ENCODE results near the gene FOXJ1. TPM values are rescaled to one million over a fixed set of nuclear protein-coding genes. Genes with fewer than 3 reads are reported as not detected.

FOXJ1 gene
- total and polyA plus RNA-seq, 2 of the 8 experiments (the other 6 are each of a cell fraction or from before 2014, with no cell fraction given), result 4.7 to 5.4 TPM

DNA sequence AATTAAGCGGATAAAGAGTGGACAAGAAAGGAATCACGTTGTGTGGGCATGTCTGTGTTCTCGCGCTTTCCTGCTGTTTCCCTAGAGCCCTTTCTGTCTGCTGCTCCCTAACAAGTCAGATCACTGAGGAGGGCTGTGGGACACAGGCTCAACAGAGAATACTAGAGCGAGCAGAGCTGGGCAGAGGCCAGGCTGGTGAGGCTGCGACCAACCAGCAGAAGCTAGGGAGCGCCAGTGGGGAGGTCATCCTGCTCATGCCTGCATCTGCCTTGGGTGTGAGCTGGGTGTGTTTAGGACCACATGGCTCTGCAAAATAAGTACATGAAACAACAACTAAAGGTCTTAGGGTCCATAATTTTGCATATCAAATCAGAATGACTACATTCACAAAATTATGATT, 11.5 kb upstream of the FOXJ1 start:
- no peaks in the 10 kb centered on the region for H3K36me3 ChIP-seq (ENCODE audit: control insufficient read depth in 2 of 4, insufficient read depth in 4 of 4, low read length in 3 of 4)
- peak; percentile 42 for FAIRE-seq
- H2BK20ac ChIP-seq (ENCODE audit: low read length), result no peak overlapping the region
- H2BK120ac ChIP-seq (replicated peaks; ENCODE audit: low read depth, low read length), result no peak overlapping the region
- ChIA-PET CTCF (ENCODE audit: partially characterized antibody) (interaction anchor here (0.6 to 24.4 kb wide), 14 partner anchors 8 to 290 kb away, joined by 3 to 778 read pairs (median 4); partner anchors contain the start of genes EXOC7 and FOXJ1), POLR2A (ENCODE audit: partially characterized antibody) (interaction anchor here (0.9 to 2.2 kb wide), 4 partner anchors 10 to 26 kb away, joined by 3 to 10 read pairs (median 4); no protein-coding TSS in a partner anchor)
- no peak overlapping the region for H4K91ac ChIP-seq (replicated peaks; ENCODE audit: insufficient read length, low read length)
- no peak overlapping the region for H2AFZ ChIP-seq (ENCODE audit: low read length)
- H4K8ac ChIP-seq (ENCODE audit: extremely low read depth, insufficient read depth, low read length), result no peak overlapping the region
- H3K27me3 ChIP-seq (replicated peaks in 1 of 4; ENCODE audit: control insufficient read depth in 3 of 4, extremely low read depth in 1 of 4, insufficient read depth in 3 of 4, low read length in 3 of 4), result no peaks in the 10 kb centered on the region
- no peaks in the 10 kb centered on the region for H3K79me2 ChIP-seq (ENCODE audit: control insufficient read depth in 1 of 2, insufficient read depth in 2 of 2, low read length in 2 of 2)
- H3K79me1 ChIP-seq (ENCODE audit: low read depth, low read length), result no peaks in the 10 kb centered on the region
- no peak overlapping the region for H2BK15ac ChIP-seq (ENCODE audit: low read length)
- H2BK5ac ChIP-seq (ENCODE audit: low read depth, low read length), result no peak overlapping the region
- no peak for TF ChIP-seq CEBPB (IDR thresholded peaks at IDR 0.05; ENCODE audit: low read depth, low read length)
- no peak for TF ChIP-seq TCF12 (IDR thresholded peaks at IDR 0.05; ENCODE audit: low read depth, low read length)
- TF ChIP-seq, protein P1, sequence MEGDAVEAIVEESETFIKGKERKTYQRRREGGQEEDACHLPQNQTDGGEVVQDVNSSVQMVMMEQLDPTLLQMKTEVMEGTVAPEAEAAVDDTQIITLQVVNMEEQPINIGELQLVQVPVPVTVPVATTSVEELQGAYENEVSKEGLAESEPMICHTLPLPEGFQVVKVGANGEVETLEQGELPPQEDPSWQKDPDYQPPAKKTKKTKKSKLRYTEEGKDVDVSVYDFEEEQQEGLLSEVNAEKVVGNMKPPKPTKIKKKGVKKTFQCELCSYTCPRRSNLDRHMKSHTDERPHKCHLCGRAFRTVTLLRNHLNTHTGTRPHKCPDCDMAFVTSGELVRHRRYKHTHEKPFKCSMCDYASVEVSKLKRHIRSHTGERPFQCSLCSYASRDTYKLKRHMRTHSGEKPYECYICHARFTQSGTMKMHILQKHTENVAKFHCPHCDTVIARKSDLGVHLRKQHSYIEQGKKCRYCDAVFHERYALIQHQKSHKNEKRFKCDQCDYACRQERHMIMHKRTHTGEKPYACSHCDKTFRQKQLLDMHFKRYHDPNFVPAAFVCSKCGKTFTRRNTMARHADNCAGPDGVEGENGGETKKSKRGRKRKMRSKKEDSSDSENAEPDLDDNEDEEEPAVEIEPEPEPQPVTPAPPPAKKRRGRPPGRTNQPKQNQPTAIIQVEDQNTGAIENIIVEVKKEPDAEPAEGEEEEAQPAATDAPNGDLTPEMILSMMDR (IDR thresholded peaks at IDR 0.05; ENCODE audit: control extremely low read depth in 1 of 3, insufficient read depth in 1 of 3, low read depth in 1 of 3, low read length in 3 of 3), result peak; percentile 26 to 56 (median 53)
- no peak for TF ChIP-seq ZNF274 (IDR thresholded peaks at IDR 0.05; ENCODE audit: borderline replicate concordance, extremely low read depth, low read length)
- peak; percentile 16 to 43; a peak in 3 of 4 replicates for TF ChIP-seq RAD21 (IDR thresholded peaks at IDR 0.05 in 1 of 2, conservative IDR thresholded peaks at IDR 0.05 in 1 of 2; ENCODE audit: low read depth in 2 of 2, low read length in 2 of 2)
- no peak for TF ChIP-seq SIN3A (conservative IDR thresholded peaks at IDR 0.05 in 1 of 2, IDR thresholded peaks at IDR 0.05 in 1 of 2; ENCODE audit: low read depth in 1 of 2, low read length in 2 of 2)
- no peak for TF ChIP-seq NANOG (IDR thresholded peaks at IDR 0.05; ENCODE audit: insufficient read depth, low read depth, low read length, poor library complexity, severe bottlenecking)
- no peak overlapping the region for H3K4ac ChIP-seq (replicated peaks; ENCODE audit: insufficient read length, low read depth, low read length)
- no peak overlapping the region for H3K56ac ChIP-seq (replicated peaks; ENCODE audit: insufficient read length, low read depth, low read length)
- H3K23me2 ChIP-seq (ENCODE audit: low read depth, low read length), result no peaks in the 10 kb centered on the region
- H3K4me3 ChIP-seq (ENCODE audit: extremely low read depth in 1 of 4, insufficient read depth in 2 of 4, low read depth in 3 of 4, low read length in 4 of 4), result no peak overlapping the region
- no peaks in the 10 kb centered on the region for H4K20me1 ChIP-seq (replicated peaks in 1 of 2; ENCODE audit: control insufficient read depth in 1 of 2, insufficient read depth in 2 of 2, low read length in 2 of 2)
- DNase-seq (ENCODE audit: low read depth in 1 of 2, low spot score in 2 of 2), result no peak
- no peak overlapping the region for H2BK12ac ChIP-seq (ENCODE audit: low read depth, low read length)
- no peak overlapping the region for H3K14ac ChIP-seq (ENCODE audit: insufficient read length)
- H4K5ac ChIP-seq (ENCODE audit: insufficient read length, low read depth, low read length), result no peak overlapping the region
- H3K27ac ChIP-seq (ENCODE audit: low read depth, low read length), result no peak overlapping the region
- H3K9me3 ChIP-seq (ENCODE audit: insufficient read depth in 2 of 2, low read depth in 1 of 2, low read length in 1 of 2), result no peaks in the 10 kb centered on the region
- H3K4me1 ChIP-seq (replicated peaks in 1 of 4; ENCODE audit: control insufficient read depth in 3 of 4, insufficient read depth in 4 of 4, low read length in 3 of 4), result peaks cover 0 to 13% (median 10%) of the 10 kb centered on the region in 4 experiments; a peak in 5 of 7 replicates
- no peak overlapping the region for H2AK5ac ChIP-seq (ENCODE audit: low read depth, low read length)
- H3K9ac ChIP-seq (replicated peaks in 1 of 4; ENCODE audit: extremely low read depth in 1 of 4, low read depth in 3 of 4, low read length in 3 of 4), result no peak overlapping the region
- no peak overlapping the region for H3K18ac ChIP-seq (ENCODE audit: extremely low read depth, low read length)
- no peak overlapping the region for H3K23ac ChIP-seq (ENCODE audit: insufficient read length)
- WGBS, 2 experiments (ENCODE audit: extremely low coverage in 1 of 2, insufficient coverage in 1 of 2, insufficient read length in 1 of 2, insufficient replicate concordance in 2 of 2, low coverage in 1 of 2, low lambda C conversion rate in 2 of 2, missing lambda C conversion rate in 1 of 2), result 76% methylated on average over 7 of the region's 7 CpGs; no CpG with 5 or more reads in 1 of the 2 experiments
- H3K4me2 ChIP-seq (ENCODE audit: insufficient read depth in 1 of 2, low read depth in 2 of 2, low read length in 2 of 2), result no peak overlapping the region

Measured in H1 (cell line).